Thyroid gland (tissue), 4 donors: ENCODE results near the gene RAPGEF1.

ENCODE experiments used
- CTCF ChIP-seq, 6 experiments: fragments of 200-600 bp in 3 of 6; fragments of 450-650 bp in 3 of 6; sonication (generic) in 3 of 6; IDR thresholded peaks; one replicate each; pipeline ENCODE4 v1.5.1; 2016 to 2019; ENCODE audit warnings: antibody characterized with exemption in 6 of 6, mild to moderate bottlenecking in 2 of 6, inconsistent platforms in 1 of 6, moderate library complexity in 1 of 6
- POLR2A ChIP-seq, 2 donors: fragments of 450-650 bp; IDR thresholded peaks; one replicate each; pipeline ENCODE4 v1.6.1; 2017; ENCODE audit warnings: antibody characterized with exemption in 2 of 2, mild to moderate bottlenecking in 2 of 2, moderate library complexity in 1 of 2

- TF ChIP-seq CTCF (IDR thresholded peaks at IDR 0.05), result no peak
- TF ChIP-seq POLR2A (IDR thresholded peaks at IDR 0.05), result no peak
These were observed 67.4 kb downstream of the RAPGEF1 start for GRCh38 chr9:131672451-131672850.
